Ramos (cell line): ENCODE measurements around the gene RFNG.

ENCODE experiments used
- in situ Hi-C: fragments of 300-500 bp; cut with MboI; formaldehyde crosslinking; loops from one replicate; pipeline ENCODE4 v1.14.3; 2022; ENCODE audit warnings: low sequenced_read_pairs; ENCODE audit not compliant: unreplicated experiment

The RFNG gene

DNA sequence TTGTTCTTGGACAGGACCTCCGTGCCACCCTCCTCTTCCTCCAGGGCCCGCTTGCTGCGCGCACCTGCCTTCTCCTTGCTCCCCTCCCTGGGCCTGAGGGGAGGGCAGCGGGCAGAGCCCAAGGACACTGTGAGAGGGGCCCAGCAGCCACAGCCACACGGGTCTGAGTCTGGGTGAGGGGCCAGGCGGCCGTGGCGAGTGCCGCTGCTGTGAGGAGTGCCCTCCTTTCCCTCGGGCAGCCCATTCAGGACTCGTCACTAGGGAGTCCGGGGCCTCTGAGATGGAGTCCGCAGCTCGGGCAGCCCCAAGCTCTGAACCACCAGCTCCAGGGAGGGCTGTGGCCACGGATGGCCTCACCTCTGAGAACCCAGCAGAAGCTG, 8.4 kb upstream of the RFNG start:
- in situ Hi-C loops, result no loop called here

DNA sequence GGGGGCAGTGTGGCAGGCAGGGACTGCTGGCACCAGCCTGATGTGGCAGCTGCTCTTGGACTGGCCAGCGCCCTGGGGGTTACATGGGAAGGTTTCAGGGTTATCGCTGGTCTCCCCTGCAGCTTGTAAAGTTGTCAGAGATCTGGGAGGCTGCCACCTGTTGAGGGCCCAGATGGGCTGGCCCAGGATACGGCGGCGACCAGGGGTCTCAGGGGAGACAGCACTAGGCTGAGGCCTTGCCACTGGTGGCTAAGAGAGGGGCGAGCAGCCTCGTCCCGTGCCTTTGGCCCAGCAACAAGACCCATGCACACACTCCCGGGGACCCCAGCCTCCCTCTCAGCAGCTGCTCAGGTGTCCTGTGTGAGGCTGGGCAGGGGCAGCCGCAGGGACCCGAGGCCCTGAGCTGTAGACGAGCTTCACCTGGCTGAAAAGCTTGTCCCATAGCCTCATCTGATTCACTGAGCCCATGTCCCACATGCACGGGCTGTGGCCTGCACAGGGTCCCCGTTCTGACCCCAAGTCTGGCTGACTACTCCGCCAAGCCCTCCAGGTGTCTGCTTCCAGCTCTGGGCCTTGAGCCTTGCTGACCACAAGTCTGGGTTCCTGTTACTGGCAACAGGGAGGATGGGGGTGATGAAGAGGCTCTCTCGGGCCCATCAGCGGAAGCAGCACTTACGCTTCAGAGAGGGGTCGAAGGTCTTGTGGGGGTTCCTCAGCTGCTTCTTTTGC, 7.8 kb upstream of the RFNG start:
- in situ Hi-C loops, result no loop called here

DNA sequence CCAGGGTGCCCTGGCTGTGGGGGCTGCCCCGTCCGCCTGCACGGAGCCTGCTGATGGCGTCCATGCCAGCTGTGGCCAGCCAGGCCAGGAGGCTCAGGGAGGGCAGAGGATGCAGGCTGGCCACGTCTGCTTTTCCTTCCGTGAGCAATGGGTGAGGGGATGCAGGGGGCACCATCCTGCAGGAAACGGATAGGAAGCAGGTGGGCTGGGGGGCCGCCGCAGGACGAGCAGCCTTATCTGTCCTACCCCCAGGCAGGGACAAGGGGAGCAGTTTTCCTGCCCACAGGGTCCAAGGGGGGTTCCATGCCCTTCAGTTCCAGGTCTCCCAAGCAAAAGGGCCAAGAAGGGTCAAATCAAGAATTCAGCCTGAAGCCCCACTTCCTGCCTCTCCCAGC, 7.2 kb upstream of the RFNG start:
- in situ Hi-C loops, result no loop called here

DNA sequence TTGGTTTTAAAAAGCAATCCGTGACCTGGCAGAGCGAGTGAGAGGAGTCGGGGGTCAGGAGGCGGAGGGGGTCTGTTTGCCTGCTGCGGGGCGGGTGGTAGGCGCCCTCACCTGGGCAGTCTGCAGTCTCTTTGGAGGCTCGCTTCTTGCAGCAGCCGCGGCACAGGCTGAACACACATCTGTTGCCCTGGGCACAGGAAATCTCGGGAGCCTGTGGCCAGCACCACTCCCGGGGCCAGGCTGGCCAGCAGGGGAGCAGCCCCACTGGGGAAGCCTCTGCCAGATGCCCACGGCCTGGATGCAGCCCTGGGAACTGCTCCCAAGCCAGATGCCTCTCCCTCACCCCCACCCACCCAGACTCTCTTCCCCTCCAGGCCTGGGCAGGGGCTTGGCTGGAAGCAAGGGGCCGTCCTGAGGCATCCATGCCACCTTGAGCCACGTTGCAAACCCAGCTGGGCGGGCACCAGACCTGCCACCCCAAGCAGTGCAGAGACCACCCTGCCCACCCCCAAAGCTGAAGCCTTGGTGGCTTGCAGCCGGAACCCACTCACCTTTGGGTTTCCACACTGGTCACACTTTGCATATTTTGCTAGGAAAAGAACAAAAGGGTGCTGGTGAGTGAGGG, 6.7 kb upstream of the RFNG start:
- in situ Hi-C loops, result no loop called here

GRCh38 chr17:82056729-82057621, 5.4 kb upstream of the RFNG start:
- in situ Hi-C loops, result no loop called here

DNA sequence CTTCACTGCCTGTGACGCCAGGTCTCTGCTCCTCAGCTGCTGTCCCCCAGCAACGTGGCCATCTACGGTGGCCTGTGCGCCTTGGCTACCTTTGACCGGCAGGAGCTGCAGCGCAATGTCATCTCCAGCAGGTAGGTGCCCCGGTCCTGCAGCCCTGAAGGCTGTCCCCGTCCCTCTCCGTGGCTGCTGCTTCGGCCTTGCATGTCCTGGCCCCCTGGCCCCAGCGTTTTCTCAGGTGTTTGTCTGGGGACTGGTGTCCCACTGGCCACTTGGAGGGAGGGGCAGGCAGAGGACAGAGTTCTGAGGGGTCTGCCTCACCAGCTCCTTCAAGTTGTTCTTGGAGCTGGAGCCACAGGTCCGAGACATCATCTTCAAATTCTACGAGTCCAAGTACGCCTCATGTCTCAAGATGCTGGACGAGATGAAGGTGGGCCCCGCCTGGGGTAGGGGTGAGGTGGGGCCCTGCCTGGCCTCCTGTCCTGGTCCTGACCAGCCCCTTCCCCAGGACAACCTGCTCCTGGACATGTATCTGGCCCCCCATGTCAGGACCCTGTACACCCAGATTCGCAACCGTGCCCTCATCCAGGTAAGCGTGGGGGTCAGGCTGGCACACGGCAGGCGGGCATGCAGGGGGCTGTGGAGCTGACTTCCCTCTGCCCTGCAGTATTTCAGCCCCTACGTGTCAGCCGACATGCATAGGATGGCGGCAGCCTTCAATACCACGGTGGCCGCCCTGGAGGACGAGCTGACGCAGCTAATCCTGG, 4.5 kb upstream of the RFNG start:
- in situ Hi-C loops, result no loop called here

- in situ Hi-C loops, result no loop called here
These were observed 3.7 kb upstream of the RFNG start for GRCh38 chr17:82055023-82055964.

DNA sequence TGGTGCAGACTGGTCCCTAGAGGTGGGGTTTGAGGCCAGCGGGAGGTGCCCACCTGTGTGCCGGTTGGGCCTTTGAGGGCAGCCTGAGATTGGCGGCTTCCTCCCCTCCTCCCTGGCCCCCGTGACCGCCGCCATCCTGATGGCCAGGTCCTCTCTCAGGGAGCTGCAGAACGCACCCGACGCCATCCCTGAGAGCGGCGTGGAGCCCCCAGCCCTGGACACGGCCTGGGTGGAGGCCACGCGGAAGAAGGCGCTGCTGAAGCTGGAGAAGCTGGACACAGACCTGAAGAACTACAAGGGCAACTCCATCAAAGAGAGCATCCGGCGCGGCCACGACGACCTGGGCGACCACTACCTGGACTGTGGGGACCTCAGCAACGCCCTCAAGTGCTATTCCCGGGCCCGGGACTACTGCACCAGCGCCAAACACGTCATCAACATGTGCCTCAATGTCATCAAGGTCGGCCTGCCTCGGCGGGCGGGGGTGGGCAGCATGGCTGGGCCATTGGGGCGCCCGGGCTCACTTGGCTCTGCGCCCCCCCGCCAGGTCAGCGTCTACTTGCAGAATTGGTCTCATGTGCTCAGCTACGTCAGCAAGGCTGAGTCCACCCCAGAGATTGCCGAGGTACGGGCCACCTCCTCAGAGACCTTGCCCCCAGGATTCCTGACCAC, 2.9 kb upstream of the RFNG start:
- in situ Hi-C loops, result no loop called here

- in situ Hi-C loops, result no loop called here
These were observed 2.1 kb upstream of the RFNG start for GRCh38 chr17:82053556-82054263.

- in situ Hi-C loops, result no loop called here
These were observed 1.5 kb upstream of the RFNG start for GRCh38 chr17:82053130-82053529.

GRCh38 chr17:82052638-82053059, 1.0 kb upstream of the RFNG start:
- in situ Hi-C loops, result no loop called here

DNA sequence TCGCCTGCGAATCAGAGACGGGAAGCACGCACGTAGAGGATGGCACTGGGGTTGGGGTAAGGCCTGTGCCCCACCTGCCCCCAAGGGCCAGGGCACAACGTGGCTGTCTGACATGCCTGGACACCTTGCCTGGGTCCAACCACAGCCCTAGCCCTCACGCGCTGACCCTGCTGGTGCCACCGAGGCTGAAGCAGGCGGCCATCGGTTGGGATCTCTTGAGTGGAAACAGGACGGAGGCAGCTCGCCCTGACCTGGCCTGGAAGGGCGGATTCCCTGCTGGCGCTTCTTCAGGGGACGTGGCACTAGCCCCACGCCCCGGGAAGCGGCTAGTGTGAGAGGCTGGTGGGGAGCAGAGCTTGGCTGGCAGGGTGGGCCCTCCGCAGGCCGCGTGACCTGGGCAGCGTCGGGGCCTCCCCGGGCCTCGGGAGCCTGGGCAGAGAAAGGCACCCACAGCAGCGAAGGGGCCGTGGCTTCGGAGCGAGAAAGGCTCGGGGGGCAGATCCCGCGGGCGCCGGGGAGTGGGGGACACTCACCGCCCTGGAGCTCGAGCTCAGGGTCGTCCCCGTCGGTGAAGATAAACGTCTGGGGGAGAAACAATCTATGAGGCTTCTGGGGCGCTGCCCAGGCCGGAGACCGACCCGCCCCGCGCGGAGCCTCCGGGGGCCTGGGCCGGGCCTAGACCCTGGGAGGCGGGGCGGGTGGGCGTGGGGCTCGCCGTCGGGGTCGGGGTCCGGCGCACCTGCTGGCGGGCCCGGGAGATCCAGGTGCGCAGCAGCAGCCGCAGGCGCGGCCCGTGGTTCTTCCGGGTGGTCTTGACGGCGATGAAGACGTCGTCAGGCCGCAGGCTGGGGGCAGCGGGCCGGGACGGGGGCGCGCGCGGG, 610 bp downstream of the RFNG start:
- in situ Hi-C loops, result no loop called here

DNA sequence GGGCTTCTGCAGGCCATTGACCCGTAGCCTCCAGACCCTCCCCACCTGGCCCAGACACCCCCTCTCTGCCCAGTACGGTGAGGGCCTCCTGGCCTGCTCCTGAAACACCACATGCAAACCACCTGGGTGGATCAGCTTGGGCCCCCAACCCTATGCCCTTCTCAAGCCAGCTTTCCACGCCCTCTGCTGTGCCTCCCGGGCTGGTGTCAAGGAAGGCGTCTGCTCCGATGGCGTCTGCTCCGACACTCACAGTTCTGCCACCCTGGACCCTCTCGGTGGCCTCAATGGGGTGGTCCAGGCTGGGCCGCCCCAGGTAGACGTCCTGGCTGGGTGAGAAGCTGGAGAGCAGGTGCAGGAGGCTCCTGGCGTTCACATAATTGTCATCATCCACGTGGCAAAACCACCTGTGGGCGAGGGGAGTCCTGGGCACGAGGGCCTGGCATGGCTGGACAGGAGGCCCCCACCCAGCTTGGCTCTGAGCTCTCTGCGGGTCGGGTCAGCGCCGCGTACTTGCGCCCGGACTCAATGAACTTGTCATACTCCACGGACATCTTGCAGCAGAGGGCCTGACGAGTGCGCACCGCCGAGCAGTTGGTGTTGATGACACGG, 1.4 kb downstream of the RFNG start:
- in situ Hi-C loops, result no loop called here

GRCh38 chr17:82049521-82049971, 2.1 kb downstream of the RFNG start:
- in situ Hi-C loops, result no loop called here

GRCh38 chr17:82049106-82049505, 2.5 kb downstream of the RFNG start:
- in situ Hi-C loops, result no loop called here

DNA sequence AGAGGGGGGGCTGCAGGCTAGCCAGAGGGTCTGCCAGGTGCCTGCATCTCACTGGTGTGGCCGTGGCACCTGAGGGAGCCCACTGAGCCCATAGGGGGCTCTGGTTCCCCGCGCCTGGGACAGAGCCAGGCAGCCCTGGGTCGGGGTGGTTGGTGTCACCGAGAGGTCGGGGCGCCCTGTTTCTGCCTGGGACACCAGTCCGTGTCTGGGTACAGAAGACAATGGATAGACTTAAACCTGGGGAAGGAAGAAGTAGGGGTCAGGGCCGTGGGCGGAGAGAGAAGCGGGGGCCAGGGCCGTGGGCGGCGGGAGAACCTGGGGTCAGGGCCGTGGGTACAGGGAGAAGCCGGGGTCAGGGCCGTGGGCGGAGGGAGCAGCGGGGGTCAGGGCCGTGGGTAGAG, 3.0 kb downstream of the RFNG start:
- in situ Hi-C loops, result no loop called here
